ENCODE measurements around the gene EZR. TPM values are rescaled to one million over a fixed set of nuclear protein-coding genes. Genes with fewer than 3 reads are reported as not detected.
A peak's percentile ranks its signal among the peaks of the same experiment; 100 is the strongest.

EZR gene
- total and polyA plus RNA-seq, 2 donors (not counting 1 experiment from before 2014, with no cell fraction given) = 227 to 945 TPM

DNA sequence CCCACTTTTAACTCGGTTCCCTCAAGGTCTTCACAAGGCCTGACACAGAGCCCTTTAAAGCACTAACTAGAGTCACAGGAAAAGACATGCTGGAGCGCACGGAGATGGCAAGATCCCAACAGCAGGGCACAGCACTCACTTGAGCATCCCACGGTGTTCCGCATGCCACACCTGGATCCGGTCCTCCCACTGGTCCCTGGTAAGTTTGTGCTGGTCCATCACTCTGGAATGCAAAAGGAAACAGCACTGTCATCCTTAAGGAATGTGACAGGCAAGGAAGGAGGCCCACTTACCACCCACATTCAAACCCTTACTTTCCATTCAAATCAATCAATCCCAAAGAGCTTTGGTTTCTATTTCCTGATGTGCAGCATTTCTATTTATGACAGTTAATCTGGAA, 34.7 kb downstream of the EZR start:
- Histone ChIP-seq H2AFZ (ENCODE audit: insufficient read depth, low read depth, low read length, poor library complexity, severe bottlenecking) (no peak overlapping the region), H3K9me3 (ENCODE audit: control extremely low read depth in 1 of 3, control insufficient read depth in 2 of 3, insufficient read depth in 1 of 3, low read length in 2 of 3) (no peaks in the 10 kb centered on the region), H3K27ac (ENCODE audit: low read length in 2 of 2) (no peak overlapping the region), H3K4me2 (replicated peaks; ENCODE audit: low read depth, low read length, poor library complexity, severe bottlenecking) (no peak overlapping the region), H3K9ac (ENCODE audit: low read length) (no peak overlapping the region), H3K79me2 (ENCODE audit: control insufficient read depth, insufficient read depth, low read length) (peaks cover 94% of the 10 kb centered on the region), H4K20me1 (ENCODE audit: control insufficient read depth, insufficient read depth, low read length, poor library complexity, severe bottlenecking) (peaks cover 98% of the 10 kb centered on the region), H3K36me3 (replicated peaks in 1 of 2; ENCODE audit: control extremely low read depth in 1 of 2, control insufficient read depth in 1 of 2, extremely low read depth in 1 of 2, insufficient read depth in 2 of 2, low read length in 1 of 2) (peaks cover 7 to 95% of the 10 kb centered on the region in 2 experiments), H3K27me3 (replicated peaks in 1 of 4; ENCODE audit: control extremely low read depth in 1 of 4, control insufficient read depth in 3 of 4, insufficient read depth in 4 of 4, low read length in 3 of 4) (no peaks in the 10 kb centered on the region), H3K4me1 (ENCODE audit: control insufficient read depth in 2 of 2, insufficient read depth in 2 of 2, low read length in 2 of 2) (peaks cover 8 to 10% of the 10 kb centered on the region in 2 donors), H3K4me3 (ENCODE audit: control extremely low read depth in 1 of 5, extremely low read depth in 1 of 5, insufficient read depth in 1 of 5, low read depth in 2 of 5, low read length in 4 of 5) (no peak overlapping the region)
- TF ChIP-seq, protein P1, sequence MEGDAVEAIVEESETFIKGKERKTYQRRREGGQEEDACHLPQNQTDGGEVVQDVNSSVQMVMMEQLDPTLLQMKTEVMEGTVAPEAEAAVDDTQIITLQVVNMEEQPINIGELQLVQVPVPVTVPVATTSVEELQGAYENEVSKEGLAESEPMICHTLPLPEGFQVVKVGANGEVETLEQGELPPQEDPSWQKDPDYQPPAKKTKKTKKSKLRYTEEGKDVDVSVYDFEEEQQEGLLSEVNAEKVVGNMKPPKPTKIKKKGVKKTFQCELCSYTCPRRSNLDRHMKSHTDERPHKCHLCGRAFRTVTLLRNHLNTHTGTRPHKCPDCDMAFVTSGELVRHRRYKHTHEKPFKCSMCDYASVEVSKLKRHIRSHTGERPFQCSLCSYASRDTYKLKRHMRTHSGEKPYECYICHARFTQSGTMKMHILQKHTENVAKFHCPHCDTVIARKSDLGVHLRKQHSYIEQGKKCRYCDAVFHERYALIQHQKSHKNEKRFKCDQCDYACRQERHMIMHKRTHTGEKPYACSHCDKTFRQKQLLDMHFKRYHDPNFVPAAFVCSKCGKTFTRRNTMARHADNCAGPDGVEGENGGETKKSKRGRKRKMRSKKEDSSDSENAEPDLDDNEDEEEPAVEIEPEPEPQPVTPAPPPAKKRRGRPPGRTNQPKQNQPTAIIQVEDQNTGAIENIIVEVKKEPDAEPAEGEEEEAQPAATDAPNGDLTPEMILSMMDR (IDR thresholded peaks at IDR 0.05) = no peak
- TF ChIP-seq EZH2 (IDR thresholded peaks at IDR 0.05; ENCODE audit: borderline replicate concordance, insufficient read depth, low read depth, low read length, poor library complexity, severe bottlenecking) = no peak
- POLR2A ChIA-PET = interaction anchor here (0.8 kb wide), 1 partner anchor 19 kb away, joined by 4 read pairs; no protein-coding TSS in a partner anchor
- intact Hi-C loops (cut with micrococcal nuclease) = no loop called here
- Mint-ChIP-seq H3K9me3 (ENCODE audit: insufficient read depth) (no peaks in the 10 kb centered on the region), H3K4me3 (no peak overlapping the region), H3K4me1 (peaks cover 22% of the 10 kb centered on the region), H3K27me3 (no peaks in the 10 kb centered on the region), H3K27ac (no peak overlapping the region)
- 94% methylated on average over 6 of the region's 6 CpGs for WGBS (ENCODE audit: insufficient coverage)
- ATAC-seq (ENCODE audit: low read depth) (no peak), DNase-seq (no peak)
- CTCF ChIA-PET = interaction anchor here (0.6 kb wide), 1 partner anchor 127 kb away, joined by 3 read pairs; no protein-coding TSS in a partner anchor

DNA sequence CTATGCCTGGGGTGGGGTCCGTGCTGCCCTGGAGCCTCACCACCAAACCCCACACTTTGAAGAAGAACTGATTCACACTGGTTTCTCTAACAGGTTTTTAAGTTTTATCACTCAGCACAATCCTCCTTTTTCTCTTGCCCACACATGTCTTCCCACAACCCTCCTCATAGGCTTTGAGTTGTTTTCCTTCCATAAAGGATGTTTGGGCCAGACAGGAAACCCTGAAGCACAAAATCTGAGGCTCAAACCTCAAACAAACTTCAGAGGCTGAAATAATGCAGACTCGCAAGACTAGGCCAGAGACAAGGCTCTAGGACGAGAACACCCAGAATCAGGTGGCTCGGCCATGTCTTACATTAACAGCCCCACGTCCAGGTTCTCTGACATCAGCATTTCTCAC, 35.3 kb downstream of the EZR start:
- H3K4me3 Mint-ChIP-seq = no peak overlapping the region
- peaks cover 98% of the 10 kb centered on the region for H4K20me1 ChIP-seq (ENCODE audit: control insufficient read depth, insufficient read depth, low read length, poor library complexity, severe bottlenecking)
- CTCF ChIA-PET = no interaction called here

More for the DNA sequence above, 35.3 kb downstream of the EZR start:
- no peak overlapping the region for H3K4me3 ChIP-seq (ENCODE audit: control extremely low read depth in 1 of 5, extremely low read depth in 1 of 5, insufficient read depth in 1 of 5, low read depth in 2 of 5, low read length in 4 of 5)
- H3K27ac ChIP-seq (ENCODE audit: low read length in 2 of 2) = peak overlapping the region in 1 of 2 donors; percentile 16
- ATAC-seq (ENCODE audit: low read depth) (no peak), DNase-seq (no peak)
- H3K4me1 ChIP-seq (ENCODE audit: control insufficient read depth in 2 of 2, insufficient read depth in 2 of 2, low read length in 2 of 2) = peaks cover 2 to 3% of the 10 kb centered on the region in 2 donors
- no peak overlapping the region for H3K4me2 ChIP-seq (replicated peaks; ENCODE audit: low read depth, low read length, poor library complexity, severe bottlenecking)
- TF ChIP-seq EZH2 (IDR thresholded peaks at IDR 0.05; ENCODE audit: borderline replicate concordance, insufficient read depth, low read depth, low read length, poor library complexity, severe bottlenecking) = no peak
- TF ChIP-seq, protein P1 (IDR thresholded peaks at IDR 0.05) = no peak
- H3K9me3 ChIP-seq (ENCODE audit: control extremely low read depth in 1 of 3, control insufficient read depth in 2 of 3, insufficient read depth in 1 of 3, low read length in 2 of 3) = no peaks in the 10 kb centered on the region
- no peaks in the 10 kb centered on the region for H3K27me3 ChIP-seq (replicated peaks in 1 of 4; ENCODE audit: control extremely low read depth in 1 of 4, control insufficient read depth in 3 of 4, insufficient read depth in 4 of 4, low read length in 3 of 4)
- POLR2A ChIA-PET = interaction anchor here (0.6 kb wide), 1 partner anchor 200 kb away, joined by 4 read pairs; no protein-coding TSS in a partner anchor
- H3K9me3 Mint-ChIP-seq (ENCODE audit: insufficient read depth) = no peaks in the 10 kb centered on the region
- peaks cover 93% of the 10 kb centered on the region for H3K79me2 ChIP-seq (ENCODE audit: control insufficient read depth, insufficient read depth, low read length)
- no peak overlapping the region for H3K9ac ChIP-seq (ENCODE audit: low read length)
- H3K27me3 Mint-ChIP-seq = no peaks in the 10 kb centered on the region
- no peak overlapping the region for H3K27ac Mint-ChIP-seq
- 100% methylated on average over 4 of the region's 5 CpGs for WGBS (ENCODE audit: insufficient coverage)
- peaks cover 20% of the 10 kb centered on the region for H3K4me1 Mint-ChIP-seq
- no peak overlapping the region for H2AFZ ChIP-seq (ENCODE audit: insufficient read depth, low read depth, low read length, poor library complexity, severe bottlenecking)
- H3K36me3 ChIP-seq (replicated peaks in 1 of 2; ENCODE audit: control extremely low read depth in 1 of 2, control insufficient read depth in 1 of 2, extremely low read depth in 1 of 2, insufficient read depth in 2 of 2, low read length in 1 of 2) = peaks cover 7 to 98% of the 10 kb centered on the region in 2 experiments
- intact Hi-C loops (cut with micrococcal nuclease) = no loop called here
